ENCODE data around the gene C16orf78.

GRCh38 chr16:49330562-49331201 is 42.9 kb upstream of the C16orf78 start:
- TF ChIP-seq POLR2A (IDR thresholded peaks at IDR 0.05; ENCODE audit: low read length) (no peak), GATA1 (IDR thresholded peaks at IDR 0.05; ENCODE audit: low read depth, low read length) (no peak)
